Keratinocyte (primary cell): ENCODE measurements around the gene VSIG2. TPM values are rescaled to one million over a fixed set of nuclear protein-coding genes. Genes with fewer than 3 reads are reported as not detected.

ENCODE experiments used
- DNase-seq: peaks from one replicate; pipeline ENCODE4 v3.0.0-alpha.2; 2011; ENCODE audit warnings: low read depth, missing footprints, low spot score
- FAIRE-seq: peaks from 2 replicates; lab custom pipeline; 2011; peaks lifted over from hg19 to GRCh38; lab: Jason Lieb, UNC
- H2AFZ ChIP-seq: 2 replicates; pipeline ENCODE4 v1.6.0; 2012; ENCODE audit warnings: low read length, control low read depth, inconsistent platforms; ENCODE audit not compliant: control insufficient read depth
- H3K27ac ChIP-seq: 2 replicates; pipeline ENCODE4 v1.5.1; 2011; ENCODE audit warnings: low read length; ENCODE audit not compliant: control insufficient read depth, insufficient read depth
- H3K27me3 ChIP-seq: 3 replicates; pipeline ENCODE4 v1.6.0; 2011; ENCODE audit warnings: low read length; ENCODE audit not compliant: control insufficient read depth, insufficient read depth; ENCODE audit errors: extremely low read depth
- H3K36me3 ChIP-seq, 2 experiments: 2 replicates in 1 of 2; 3 replicates in 1 of 2; pipeline ENCODE4 v1.5.1; 2011; ENCODE audit warnings: low read length in 2 of 2, mild to moderate bottlenecking in 1 of 2; ENCODE audit not compliant: control insufficient read depth in 2 of 2, insufficient read depth in 2 of 2; ENCODE audit errors: extremely low read depth in 1 of 2
- H3K4me1 ChIP-seq: 3 replicates; pipeline ENCODE4 v1.5.1; 2011; ENCODE audit warnings: low read length; ENCODE audit not compliant: control insufficient read depth, insufficient read depth; ENCODE audit errors: extremely low read depth
- H3K4me2 ChIP-seq: 3 replicates; pipeline ENCODE4 v1.6.0; 2011; ENCODE audit warnings: low read depth, low read length; ENCODE audit not compliant: control insufficient read depth, insufficient read depth; ENCODE audit errors: extremely low read depth
- H3K4me3 ChIP-seq, 3 experiments: fragments of 200-600 bp in 1 of 3; sonication (generic) in 1 of 3; 2 replicates in 2 of 3; 3 replicates in 1 of 3; pipeline ENCODE4 v1.5.1; 2011 to 2016; ENCODE audit warnings: low read length in 3 of 3, mild to moderate bottlenecking in 3 of 3, control low read depth in 2 of 3, inconsistent platforms in 1 of 3, low read depth in 1 of 3, mixed read lengths in 1 of 3, mixed run types in 1 of 3, moderate library complexity in 1 of 3; ENCODE audit not compliant: control insufficient read depth in 2 of 3, insufficient read depth in 2 of 3; ENCODE audit errors: extremely low read depth in 1 of 3
- H3K79me2 ChIP-seq: 2 replicates; pipeline ENCODE4 v1.6.0; 2012; ENCODE audit warnings: low read length; ENCODE audit not compliant: control insufficient read depth, insufficient read depth
- H3K9ac ChIP-seq: 3 replicates; pipeline ENCODE4 v1.6.0; 2011; ENCODE audit warnings: low read length; ENCODE audit not compliant: control insufficient read depth, insufficient read depth; ENCODE audit errors: extremely low read depth
- H3K9me1 ChIP-seq: 3 replicates; pipeline ENCODE4 v1.6.0; 2011; ENCODE audit warnings: low read length; ENCODE audit not compliant: control insufficient read depth, insufficient read depth; ENCODE audit errors: extremely low read depth
- H3K9me3 ChIP-seq: 2 replicates; pipeline ENCODE4 v1.5.1; 2012; ENCODE audit warnings: low read depth, low read length; ENCODE audit not compliant: control insufficient read depth
- H4K20me1 ChIP-seq: 3 replicates; pipeline ENCODE4 v1.6.0; 2011; ENCODE audit warnings: low read length; ENCODE audit not compliant: control insufficient read depth, insufficient read depth; ENCODE audit errors: extremely low read depth
- CTCF ChIP-seq, 3 experiments: IDR thresholded peaks in 1 of 3; conservative IDR thresholded peaks in 1 of 3; optimal IDR thresholded peaks in 1 of 3; 2 replicates in 2 of 3; 3 replicates in 1 of 3; pipeline versions ENCODE3 to v1.5.1; 2011; ENCODE audit warnings: low read length in 3 of 3, mild to moderate bottlenecking in 3 of 3, moderate library complexity in 2 of 3, control low read depth in 1 of 3, inconsistent platforms in 1 of 3; ENCODE audit not compliant: insufficient read depth in 2 of 3; ENCODE audit errors: extremely low read depth in 1 of 3
- EZH2 ChIP-seq: IDR thresholded peaks from one replicate; pipeline ENCODE4 v1.6.1; 2012; ENCODE audit warnings: inconsistent platforms, mild to moderate bottlenecking, low read length, moderate library complexity
- dilution Hi-C: fragments of 300-500 bp; cut with MboI; formaldehyde crosslinking; loops from one replicate; pipeline ENCODE4 v1.7.0; 2020; ENCODE audit warnings: low sequenced_read_pairs; ENCODE audit not compliant: extremely low pct_ligation_motif_present
- polyA plus RNA-seq, 5 experiments: library from polyadenylated mRNA; depleted of rRNA in 3 of 5; stranded (reverse) in 3 of 5; stranded (forward) in 1 of 5; unstranded in 1 of 5; fragments of >200 nt; gene quantifications; 1 replicate in 1 of 5; 2 replicates in 3 of 5; 3 replicates in 1 of 5; pipeline versions ENCODE4 v1.2.1 to v1.2.3, GENCODE V29; 2011 to 2012; ENCODE audit warnings: missing spikeins in 2 of 5, low read depth in 1 of 5, low replicate concordance in 1 of 5

Gene VSIG2
- polyA plus RNA-seq, 1 donor (not counting 4 experiments of a cell fraction or from before 2014, with no cell fraction given) = not detected

GRCh38 chr11:124725719-124726105, 26.3 kb downstream of the VSIG2 start:
- H2AFZ ChIP-seq = peak overlapping the region; percentile 75
- H3K27me3 ChIP-seq = peaks cover 30% of the 10 kb centered on the region
- peaks cover 12% of the 10 kb centered on the region for H3K4me1 ChIP-seq
- peak; percentile 85 for FAIRE-seq
- DNase-seq = no peak
- no peaks in the 10 kb centered on the region for H3K79me2 ChIP-seq
- H3K4me3 ChIP-seq = peak overlapping the region in 2 of 3 experiments; percentile 9 to 12
- no peaks in the 10 kb centered on the region for H3K36me3 ChIP-seq
- no peak overlapping the region for H3K9ac ChIP-seq
- H3K9me3 ChIP-seq = no peaks in the 10 kb centered on the region
- no peak overlapping the region for H3K27ac ChIP-seq
- TF ChIP-seq CTCF (optimal IDR thresholded peaks at IDR 0.05 in 1 of 3, IDR thresholded peaks at IDR 0.05 in 1 of 3, conservative IDR thresholded peaks at IDR 0.05 in 1 of 3; ENCODE audit: extremely low read depth in 1 of 3, insufficient read depth in 2 of 3, low read length in 3 of 3) = no peak
- no peak for TF ChIP-seq EZH2
- H3K9me1 ChIP-seq = peaks cover 4% of the 10 kb centered on the region
- dilution Hi-C loops = no loop called here
- H4K20me1 ChIP-seq = no peaks in the 10 kb centered on the region
- H3K4me2 ChIP-seq = peak overlapping the region; percentile 61

GRCh38 chr11:124724979-124725718, 26.9 kb downstream of the VSIG2 start:
- Histone ChIP-seq H3K9me1 (peaks cover 4% of the 10 kb centered on the region), H4K20me1 (no peaks in the 10 kb centered on the region), H3K4me2 (peak overlapping the region; percentile 61), H3K9ac (no peak overlapping the region), H3K9me3 (no peaks in the 10 kb centered on the region), H3K36me3 (no peaks in the 10 kb centered on the region), H2AFZ (peak overlapping the region; percentile 75), H3K4me3 (peak overlapping the region in 1 of 3 experiments; percentile 9), H3K4me1 (peaks cover 12% of the 10 kb centered on the region), H3K27me3 (peaks cover 31% of the 10 kb centered on the region), H3K79me2 (no peaks in the 10 kb centered on the region), H3K27ac (no peak overlapping the region)
- FAIRE-seq (no peak), DNase-seq (no peak)
- dilution Hi-C loops = no loop called here
- TF ChIP-seq CTCF (optimal IDR thresholded peaks at IDR 0.05 in 1 of 3, IDR thresholded peaks at IDR 0.05 in 1 of 3, conservative IDR thresholded peaks at IDR 0.05 in 1 of 3; ENCODE audit: extremely low read depth in 1 of 3, insufficient read depth in 2 of 3, low read length in 3 of 3) (no peak), EZH2 (no peak)
